Right hindlimb (tissue), 1 donor: ENCODE data around the gene TMEM63B.
A peak's percentile ranks its signal among the peaks of the same experiment; 100 is the strongest.
"Not testable (repeated sequence)": the region's sequence is repeated elsewhere in the genome, so short reads cannot be mapped to it uniquely, and the experiment has no call there.

ENCODE experiments used
- DNase-seq: peaks from one replicate; pipeline ENCODE4 v3.0.0-alpha.2; 2018

Gene TMEM63B

GRCh38 chr6:44094403-44095242 lies 32.7 kb upstream of the TMEM63B start:
- DNase-seq: no peak

GRCh38 chr6:44095243-44095623 lies 32.1 kb upstream of the TMEM63B start:
- DNase-seq: not testable (repeated sequence)

GRCh38 chr6:44096612-44097011 lies 30.7 kb upstream of the TMEM63B start:
- DNase-seq: peak; percentile 78

GRCh38 chr6:44097782-44098317 lies 29.5 kb upstream of the TMEM63B start:
- no peak for DNase-seq

GRCh38 chr6:44099192-44099591 lies 28.2 kb upstream of the TMEM63B start:
- DNase-seq: no peak

GRCh38 chr6:44100088-44100550 lies 27.2 kb upstream of the TMEM63B start:
- no peak for DNase-seq

- DNase-seq: no peak
Measured at GRCh38 chr6:44101832-44102231, 25.5 kb upstream of the TMEM63B start.

GRCh38 chr6:44102527-44102926 lies 24.8 kb upstream of the TMEM63B start:
- DNase-seq: no peak

GRCh38 chr6:44104481-44105021 lies 22.8 kb upstream of the TMEM63B start:
- no peak for DNase-seq

- no peak for DNase-seq
Measured at GRCh38 chr6:44105146-44105545, 22.2 kb upstream of the TMEM63B start.

- no peak for DNase-seq
Measured at GRCh38 chr6:44105993-44106740, 21.2 kb upstream of the TMEM63B start.

- no peak for DNase-seq
Measured at GRCh38 chr6:44107017-44107416, 20.3 kb upstream of the TMEM63B start.

GRCh38 chr6:44108471-44108870 lies 18.9 kb upstream of the TMEM63B start:
- no peak for DNase-seq

- no peak for DNase-seq
Measured at GRCh38 chr6:44109212-44109611, 18.1 kb upstream of the TMEM63B start.

GRCh38 chr6:44110005-44110676 lies 17.2 kb upstream of the TMEM63B start:
- DNase-seq: no peak

GRCh38 chr6:44110966-44111365 lies 16.4 kb upstream of the TMEM63B start:
- no peak for DNase-seq

GRCh38 chr6:44111434-44112417 lies 15.6 kb upstream of the TMEM63B start:
- DNase-seq: no peak

GRCh38 chr6:44113414-44113813 lies 13.9 kb upstream of the TMEM63B start:
- no peak for DNase-seq

- DNase-seq: peak; percentile 45
Measured at GRCh38 chr6:44115866-44116265, 11.5 kb upstream of the TMEM63B start.

- DNase-seq: peak; percentile 40
Measured at GRCh38 chr6:44116641-44117382, 10.5 kb upstream of the TMEM63B start.
